GM19455 (cell line): ENCODE data around the gene MACROD2.
A peak's percentile ranks its signal among the peaks of the same experiment; 100 is the strongest.

ENCODE experiments used
- ATAC-seq: cut with Tn5 transposase; IDR thresholded peaks from one replicate; pipeline ENCODE4 v1.9.1; 2021; ENCODE audit not compliant: unreplicated experiment

The MACROD2 gene

DNA sequence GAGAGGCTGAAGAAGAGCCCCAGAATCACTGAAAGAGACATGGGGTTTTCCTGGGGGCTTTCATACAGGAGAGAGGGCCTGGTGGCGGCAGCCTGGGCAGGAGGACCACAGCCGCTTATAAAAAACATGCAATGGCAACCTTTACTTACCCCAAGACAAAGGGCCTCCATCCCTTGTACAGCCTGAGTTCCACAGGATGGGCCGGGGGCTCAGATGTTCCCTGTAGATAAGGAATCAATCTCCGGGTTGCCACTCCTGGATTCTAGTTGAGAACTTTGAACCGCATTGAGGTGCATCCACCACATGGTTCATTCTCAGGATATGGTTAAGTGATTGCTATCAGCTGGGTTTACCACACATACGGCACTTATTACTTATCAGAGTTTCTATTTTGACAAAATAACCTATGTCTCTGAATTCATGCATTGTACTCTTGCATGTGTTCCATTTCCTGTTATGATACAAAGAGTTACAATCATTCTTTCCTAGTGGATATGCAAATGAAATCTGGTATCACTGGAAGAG, 1900.3 kb downstream of the MACROD2 start:
- peak; percentile 81 for ATAC-seq

DNA sequence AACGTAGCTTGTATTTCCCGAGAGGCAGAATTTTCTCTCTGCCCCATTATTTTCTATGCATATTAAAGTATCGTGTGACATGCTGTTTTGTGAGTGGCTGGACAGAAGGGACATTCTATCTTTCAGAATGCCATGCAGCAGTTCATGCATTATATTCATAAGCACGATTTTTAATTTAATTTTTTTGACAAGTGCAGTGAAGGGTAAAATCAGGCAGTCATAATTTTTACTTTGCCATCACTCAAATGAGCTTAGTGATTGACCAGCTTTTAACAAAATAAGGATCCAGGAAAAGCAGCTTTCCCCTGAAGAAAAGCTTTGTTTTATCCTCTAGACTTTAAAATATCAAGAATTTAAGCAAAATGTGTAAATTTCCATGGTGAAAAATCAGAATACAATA, 1904.7 kb downstream of the MACROD2 start:
- no peak for ATAC-seq

DNA sequence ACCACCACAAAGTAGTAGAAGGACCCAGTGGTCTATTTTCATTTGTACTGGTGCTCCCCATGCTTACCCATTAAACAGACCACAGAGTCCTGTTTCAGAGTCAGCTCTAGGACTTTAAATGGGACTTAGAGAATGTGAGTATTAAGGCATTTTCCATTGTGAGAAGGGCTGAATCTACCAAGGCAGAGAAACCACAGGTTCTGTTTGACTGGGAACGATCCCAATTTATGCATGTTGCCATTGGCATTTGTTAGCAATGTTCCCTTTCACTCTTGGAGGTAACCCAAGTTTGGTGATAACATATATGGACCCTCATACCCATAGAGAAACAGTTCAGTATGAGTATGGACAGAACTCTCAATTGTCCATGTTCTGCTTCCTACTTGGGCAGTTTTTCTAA, 1905.1 kb downstream of the MACROD2 start:
- no peak for ATAC-seq

DNA sequence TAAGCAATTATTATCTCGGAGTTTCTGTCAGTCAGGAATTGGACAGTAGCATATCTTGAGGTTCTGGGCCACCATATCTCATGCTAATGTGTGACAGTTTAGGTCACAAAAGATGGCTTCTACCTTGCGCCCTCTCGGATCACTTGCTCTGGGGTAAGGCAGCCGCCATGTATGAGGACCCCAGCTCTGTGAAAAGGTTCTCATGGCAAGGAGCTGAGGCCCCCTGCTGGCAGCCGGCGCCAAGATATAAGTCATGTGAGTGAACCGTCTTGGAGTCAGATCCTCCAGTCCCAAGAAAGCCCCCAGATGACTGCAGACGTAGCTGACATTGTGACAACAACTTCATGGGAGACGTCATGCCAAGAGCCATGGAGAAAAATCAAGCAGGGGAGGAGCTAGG, 1907.2 kb downstream of the MACROD2 start:
- ATAC-seq = no peak

DNA sequence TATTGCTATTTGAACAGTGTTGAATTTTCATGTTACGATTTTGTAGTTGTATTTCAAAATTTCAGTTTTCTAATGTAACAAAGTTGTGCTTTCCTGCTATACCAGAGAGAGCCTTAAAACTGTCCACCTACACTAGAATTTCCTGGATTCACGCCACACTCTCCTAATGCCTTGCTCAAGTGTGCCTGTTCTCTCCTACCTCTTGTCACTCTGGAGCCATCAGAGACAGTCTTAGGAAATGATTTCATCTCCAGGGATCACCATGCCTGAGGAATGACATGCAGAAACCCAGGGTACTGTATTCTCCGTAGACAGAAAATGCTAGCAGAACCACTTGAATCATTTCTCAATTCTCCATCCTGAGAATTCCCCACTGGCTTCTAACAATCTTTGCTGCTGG, 1910.3 kb downstream of the MACROD2 start:
- ATAC-seq = no peak

DNA sequence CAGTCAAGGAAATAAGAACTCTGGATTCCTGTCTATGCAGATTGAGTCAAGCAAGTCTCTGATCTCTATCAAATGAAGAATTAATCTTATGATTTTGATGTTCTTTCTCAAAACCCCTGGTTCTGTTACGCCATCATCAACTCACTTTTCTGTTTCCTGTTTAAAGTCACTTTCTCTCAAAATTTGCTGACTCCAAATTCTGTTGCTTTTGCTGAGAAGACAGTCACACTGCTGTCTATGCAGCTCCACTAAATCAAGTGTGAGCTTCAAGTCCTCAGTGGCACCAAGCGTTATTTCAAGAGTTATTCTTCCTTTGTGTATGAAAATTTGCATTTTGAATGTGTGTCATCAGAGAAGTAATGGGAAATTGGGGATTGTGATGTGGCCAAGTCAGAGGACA, 1914.7 kb downstream of the MACROD2 start:
- no peak for ATAC-seq

DNA sequence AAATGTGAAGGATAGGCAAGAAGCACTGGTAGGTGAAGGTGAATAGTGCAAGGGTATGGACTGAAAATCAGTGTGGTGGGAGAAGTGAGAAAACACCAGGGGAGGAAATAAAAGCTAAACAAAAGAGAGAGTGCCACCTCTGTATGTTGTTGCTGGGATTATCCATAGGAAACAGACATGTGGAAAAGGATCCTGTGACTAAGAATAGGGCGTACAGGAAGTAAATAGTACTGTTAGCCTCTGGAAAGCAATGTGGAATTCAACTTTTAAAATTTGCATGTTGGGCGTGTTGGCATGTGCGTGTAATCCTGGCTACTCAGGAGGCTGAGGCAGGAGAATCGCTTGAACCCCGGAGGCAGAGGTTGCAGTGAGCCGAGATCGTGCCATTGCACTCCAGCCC, 1916.3 kb downstream of the MACROD2 start:
- ATAC-seq = no peak

DNA sequence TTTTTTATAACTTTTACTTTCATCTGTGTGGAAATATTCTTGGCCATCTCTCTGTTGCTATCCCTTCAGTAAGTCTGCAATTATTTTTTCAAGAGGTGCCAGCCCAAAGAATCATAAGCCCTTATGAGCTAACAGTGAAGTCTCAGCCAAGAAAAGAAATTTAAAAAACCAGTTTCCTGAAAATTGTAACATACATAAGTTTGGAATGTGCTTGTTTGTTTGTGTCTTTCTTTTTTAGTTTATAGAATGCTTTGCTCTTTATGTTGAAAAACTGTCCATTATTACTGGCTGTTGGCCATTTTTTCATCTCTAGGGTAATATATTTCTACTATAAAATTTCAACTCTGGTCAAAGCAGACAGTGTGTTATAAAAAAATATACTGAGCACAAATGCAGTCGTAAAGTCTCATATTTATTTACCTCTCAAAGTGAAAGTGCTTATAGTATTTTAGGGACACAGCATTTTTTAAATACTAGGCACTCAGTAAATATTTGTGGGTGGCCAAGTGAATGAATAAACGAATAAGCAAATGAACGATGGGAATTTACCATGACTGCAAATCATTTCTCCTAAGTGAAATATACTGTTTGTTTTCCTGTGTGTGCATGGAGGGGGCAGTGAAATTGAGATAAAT, 1918.2 kb downstream of the MACROD2 start:
- no peak for ATAC-seq

DNA sequence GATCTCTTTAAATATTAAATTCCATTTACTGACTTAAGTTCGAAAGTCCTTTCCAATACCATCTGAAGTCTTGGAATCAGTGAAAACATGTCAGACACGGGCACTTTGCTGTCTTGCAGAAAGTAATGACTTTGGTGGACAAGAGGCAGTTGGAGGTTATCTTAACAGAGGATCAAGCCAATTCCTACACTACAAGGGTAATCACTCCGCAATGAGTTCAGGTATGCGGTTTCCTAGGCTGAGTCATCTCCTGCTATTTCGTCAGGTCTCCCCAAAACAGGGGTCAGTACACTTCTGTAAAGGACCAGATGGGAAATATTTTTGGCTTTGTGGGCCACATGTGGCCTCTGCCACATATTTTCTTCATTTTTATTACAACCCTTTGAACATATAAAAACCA, 1921.3 kb downstream of the MACROD2 start:
- no peak for ATAC-seq

DNA sequence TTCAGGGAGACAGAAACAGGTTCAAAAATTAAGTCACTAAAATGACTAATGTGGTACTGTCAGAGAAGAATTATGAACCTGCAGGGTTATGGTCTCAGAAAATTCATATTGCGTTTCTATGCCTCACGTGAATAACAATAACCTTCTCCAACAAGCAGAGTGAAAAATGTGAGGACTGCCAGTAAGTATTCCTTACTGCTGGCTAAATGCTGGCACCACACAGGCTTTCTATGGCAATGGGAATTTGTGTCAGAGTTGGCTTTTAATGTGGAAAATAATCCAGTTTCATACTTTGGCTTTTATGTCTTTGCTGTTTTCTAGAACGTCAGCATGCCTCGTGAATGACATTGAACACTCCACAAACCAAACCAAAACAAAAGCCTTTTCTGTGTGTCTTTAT, 1922.0 kb downstream of the MACROD2 start:
- no peak for ATAC-seq

DNA sequence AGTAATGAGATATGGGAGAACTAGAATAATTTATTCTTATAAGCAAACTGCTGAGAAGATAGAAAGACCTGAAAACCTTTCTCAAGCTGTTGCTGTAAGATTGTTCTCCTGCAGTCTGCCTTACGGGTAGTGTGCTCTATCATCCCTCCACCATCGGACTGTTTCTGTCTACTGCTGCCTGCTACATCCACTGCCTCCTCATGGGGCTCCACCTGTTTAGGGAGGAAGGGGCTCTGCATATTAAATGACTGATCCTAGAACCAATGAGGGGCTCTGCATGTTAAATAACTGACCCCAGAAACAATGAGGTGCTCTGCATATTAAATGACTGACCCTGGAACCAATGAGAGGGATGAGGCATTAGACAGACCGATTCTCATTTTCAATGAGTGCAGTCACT, 1923.3 kb downstream of the MACROD2 start:
- no peak for ATAC-seq

DNA sequence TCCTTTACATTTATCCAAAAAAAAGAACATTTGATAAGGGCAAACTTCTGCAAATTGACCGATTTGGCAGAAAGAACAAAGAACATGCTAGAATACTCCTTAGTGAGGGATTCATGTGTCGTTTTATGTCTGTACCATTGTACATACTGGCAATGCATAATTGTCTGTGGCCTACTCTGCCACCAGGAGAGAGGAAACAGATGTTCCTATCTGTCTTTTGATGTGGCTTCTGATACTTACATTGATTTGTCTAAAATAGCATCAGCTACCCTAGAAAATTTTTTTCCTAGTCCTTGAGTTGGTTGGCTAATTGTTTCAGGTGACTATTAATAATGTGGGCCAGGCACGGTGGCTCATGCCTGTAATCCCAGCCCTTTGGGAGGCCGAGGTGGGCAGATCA, 1923.8 kb downstream of the MACROD2 start:
- ATAC-seq = no peak

DNA sequence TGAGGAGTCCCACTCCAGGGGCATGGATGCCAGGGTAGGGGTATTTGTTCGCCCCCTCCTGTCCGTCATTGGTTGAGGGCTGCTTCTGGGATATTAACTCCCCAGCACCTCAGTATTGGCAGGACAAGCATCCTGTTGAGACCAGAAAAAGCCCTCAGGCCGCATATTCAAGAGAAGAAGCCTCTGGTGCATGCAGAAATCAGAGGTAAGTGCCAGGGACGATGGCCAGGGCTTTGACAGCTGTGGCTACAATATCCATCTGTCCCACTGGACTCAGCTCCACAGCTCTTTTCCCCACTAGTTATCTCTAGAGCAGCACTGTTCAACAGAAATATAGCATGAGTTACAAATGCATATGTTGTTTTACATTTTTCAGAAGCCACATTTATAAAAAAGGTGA, 1926.6 kb downstream of the MACROD2 start:
- ATAC-seq = no peak

DNA sequence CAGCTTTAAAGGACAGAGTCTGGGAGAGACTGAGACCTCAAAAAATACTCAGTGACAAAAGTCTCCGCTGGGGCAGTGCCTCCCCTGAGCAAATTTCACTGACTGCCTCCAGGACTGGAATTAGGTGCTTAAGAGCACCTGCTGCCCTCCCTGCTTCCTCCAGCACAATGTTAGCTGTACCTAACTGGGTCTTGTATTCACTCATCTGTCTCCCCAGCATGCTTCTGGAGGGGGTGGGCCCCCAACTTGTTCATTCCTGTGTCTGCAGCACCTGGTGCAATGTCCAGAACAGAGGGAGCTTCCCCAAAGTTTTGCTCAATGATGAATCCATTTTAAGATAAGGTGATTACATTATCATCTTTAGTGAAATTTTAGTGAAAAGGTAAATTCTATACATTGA, 1927.2 kb downstream of the MACROD2 start:
- peak; percentile 60 for ATAC-seq

DNA sequence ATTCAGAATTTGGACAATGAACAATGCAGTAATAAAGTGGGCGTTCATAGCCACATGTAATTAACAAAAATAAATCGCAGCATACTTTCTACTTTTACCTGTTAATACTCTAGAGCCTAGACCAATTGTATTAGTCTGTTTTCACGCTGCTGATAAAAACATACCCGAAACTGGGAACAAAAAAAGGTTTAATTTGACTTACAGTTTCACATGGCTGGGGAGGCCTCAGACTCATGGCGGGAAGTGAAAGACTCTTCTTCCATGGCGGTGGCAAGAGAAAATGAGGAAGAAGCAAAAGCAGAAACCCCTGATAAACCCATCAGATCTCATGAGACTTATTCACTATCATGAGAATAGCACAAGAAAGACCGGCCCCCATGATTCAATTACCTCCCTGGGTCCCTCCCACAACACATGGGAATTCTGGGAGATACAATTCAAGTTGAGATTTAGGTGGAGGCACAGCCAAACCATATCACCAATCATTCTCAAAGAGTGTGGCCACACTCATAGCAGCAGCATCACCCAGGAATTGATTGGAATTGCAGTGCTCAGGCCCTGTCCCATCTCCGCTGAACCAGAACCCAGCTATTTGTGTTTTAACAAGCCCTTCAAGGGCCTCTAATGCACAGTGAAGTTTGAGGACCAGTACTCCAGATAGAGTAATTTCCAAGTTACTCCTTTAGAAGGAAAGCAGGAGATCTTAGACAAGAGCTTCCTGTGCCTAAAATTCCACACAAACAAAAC, 1927.9 kb downstream of the MACROD2 start:
- peak; percentile 73 for ATAC-seq

DNA sequence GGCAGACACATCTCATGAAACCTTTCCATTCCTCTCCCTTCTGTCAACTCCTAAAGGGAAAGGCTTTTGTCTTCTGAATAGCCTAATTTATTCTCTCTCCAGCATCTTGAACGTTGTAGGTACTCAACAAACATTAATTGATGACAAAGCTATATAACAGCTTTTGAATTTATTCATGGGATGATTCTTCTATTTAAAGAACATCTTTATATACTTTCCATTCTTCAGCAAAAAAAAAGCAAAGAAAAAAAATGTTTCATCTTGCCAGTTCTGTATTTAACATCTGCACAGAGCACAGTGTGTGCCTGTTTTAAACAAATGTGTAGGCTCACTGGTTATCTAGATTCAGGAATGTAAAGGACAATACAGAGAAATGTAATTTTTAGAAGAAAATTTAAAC, 1929.2 kb downstream of the MACROD2 start:
- no peak for ATAC-seq

DNA sequence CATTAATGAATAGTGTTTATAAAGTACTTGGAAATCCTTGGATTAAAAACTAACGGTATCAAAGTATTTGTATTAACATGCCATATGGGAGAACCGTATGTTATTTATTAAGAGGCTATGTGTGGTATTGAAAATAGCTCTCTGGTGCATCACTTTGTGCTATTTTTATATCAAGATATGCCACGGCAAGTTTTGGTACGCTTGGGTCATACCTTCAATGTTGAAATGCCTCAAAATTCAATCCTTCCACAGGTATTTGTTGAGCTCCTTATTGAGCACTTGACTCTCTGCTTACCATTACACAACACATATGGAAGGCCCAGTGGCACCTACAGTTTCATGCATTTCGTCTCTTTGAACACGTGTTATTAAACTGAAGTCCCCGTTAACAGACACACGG, 1930.1 kb downstream of the MACROD2 start:
- no peak for ATAC-seq

DNA sequence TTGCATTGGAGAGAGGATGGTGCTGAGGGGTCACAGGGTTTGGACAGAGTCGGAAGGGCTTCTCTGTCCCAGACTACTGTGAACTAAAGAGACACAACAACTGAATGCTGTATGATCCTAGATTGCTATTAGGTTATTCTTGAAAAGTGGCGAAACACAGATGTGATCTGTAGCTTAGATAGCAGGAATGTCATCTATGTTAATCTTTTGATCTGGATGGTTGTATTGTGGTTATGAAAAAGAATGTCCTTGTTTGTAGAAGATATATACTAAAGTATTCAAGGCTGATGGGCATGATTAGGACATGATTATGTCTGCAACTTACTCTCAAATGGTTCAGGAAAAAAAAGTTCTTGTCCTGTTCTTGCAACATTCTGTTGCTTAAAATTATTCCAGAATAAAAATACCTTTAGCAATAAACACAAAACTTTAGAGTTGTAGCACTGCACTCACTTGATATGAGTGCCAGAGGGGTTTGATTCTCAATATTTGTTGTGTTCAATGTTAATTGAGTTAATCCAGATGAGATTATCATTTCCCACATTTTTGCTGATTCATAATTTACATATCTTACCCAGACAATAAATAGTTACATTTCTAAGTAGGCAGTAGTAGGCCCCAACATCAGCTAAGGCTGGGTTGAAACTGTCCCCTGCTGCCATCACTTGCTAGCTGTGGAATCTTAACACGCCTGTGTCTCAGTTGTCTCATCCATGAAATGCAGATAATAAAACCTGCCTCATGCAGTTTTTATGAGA, 1932.8 kb downstream of the MACROD2 start:
- no peak for ATAC-seq

DNA sequence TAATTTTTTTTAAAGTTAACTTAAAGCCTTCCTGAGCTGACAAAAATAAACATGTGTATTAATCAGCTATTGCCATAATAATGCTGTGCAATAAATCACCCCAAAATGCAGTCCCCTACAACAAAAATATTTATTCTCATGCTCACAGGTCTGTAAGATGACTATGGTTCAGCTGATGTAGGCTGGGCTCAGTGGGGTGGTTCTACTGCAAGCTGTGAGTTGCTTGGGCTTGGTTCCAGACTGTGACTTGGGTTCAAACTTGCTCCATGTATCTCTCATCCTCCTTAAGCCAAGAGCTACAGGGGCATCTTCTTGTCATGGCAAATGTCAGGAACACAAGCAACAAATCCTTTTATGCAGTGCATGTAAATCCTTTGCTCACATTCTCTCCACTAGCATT, 1933.6 kb downstream of the MACROD2 start:
- no peak for ATAC-seq

DNA sequence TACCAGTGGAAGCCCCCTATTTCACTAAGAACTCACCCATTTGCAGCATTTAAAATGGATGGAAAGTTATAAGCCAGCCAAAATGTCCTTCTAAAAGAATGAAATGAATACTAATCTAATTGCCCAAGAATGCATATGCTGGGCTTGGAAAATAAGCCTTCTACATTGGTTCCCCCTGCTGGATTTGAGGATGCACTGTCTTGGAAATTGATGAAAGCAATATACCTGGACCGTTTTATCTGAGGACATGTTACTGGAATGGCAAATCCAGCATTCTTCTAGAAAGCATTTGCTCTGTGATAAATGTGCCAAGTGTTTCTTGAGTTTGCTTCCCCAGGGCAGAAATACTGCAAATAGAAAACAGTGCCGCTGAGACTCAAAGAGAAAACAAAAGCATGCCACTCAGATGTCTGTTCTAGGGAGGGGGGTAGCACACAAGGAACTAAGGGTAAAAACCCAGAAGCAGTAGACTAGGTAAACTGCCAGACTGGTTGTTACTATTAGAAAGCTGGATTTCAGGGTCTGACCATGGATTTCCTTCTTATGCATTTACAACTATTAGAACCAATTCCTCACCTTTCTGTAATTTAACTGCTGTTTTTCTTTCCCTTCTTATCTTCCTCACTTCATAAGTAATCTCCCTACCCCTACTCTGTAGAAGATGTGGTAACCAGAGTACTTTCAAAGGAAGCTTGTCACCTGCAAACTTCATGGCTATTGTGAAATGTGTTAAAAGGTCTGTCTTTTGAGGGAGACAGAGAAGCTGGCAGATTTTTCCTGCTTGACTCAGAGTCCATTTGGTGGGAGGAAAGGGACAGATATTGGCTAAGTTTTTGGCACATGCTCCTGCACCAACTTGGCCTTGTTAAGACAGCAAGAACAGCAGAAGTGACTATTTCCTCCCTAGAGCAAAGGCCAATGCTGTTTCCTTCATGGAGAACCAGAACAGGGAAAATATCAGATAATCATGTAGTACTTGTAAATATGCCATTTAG, 1935.3 kb downstream of the MACROD2 start:
- no peak for ATAC-seq

DNA sequence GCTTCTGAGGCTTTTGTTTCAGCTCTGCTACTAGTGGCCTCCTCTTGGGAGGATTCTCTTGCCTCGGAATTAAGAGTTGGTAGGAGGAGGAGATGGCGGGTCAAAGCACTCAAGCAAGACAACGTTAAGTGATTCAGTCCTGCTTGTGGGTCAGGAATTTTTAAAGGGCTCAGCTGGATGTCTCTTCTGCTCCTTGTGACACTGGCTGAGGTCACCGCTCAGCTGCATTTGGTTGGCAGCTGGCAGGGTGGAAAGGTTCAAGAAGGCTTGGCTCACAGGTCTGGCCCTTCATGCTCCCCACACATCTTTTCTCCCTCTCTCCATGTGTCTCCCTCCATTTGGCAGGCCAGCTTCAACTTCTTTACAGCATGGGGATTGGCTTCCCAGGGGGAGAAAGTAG, 1936.6 kb downstream of the MACROD2 start:
- ATAC-seq = no peak
